Activated CD8-positive, alpha-beta T cell treated with anti-CD3 and anti-CD28 coated beads for 36 hours (primary cell): ENCODE data around the gene NIPA2. TPM values are rescaled to one million over a fixed set of nuclear protein-coding genes. Genes with fewer than 3 reads are reported as not detected.

Experiments
- ATAC-seq: fragments of 200-7000 bp; cut with Tn5 transposase; one replicate; pipeline ENCODE4 v1.10.0; 2021; ENCODE audit warnings: mild to moderate bottlenecking, moderate library complexity
- CTCF ChIA-PET: fragments of 350-600 bp; sonication (Branson Sonifier 250); formaldehyde crosslinking; loops from one replicate; lab custom pipeline; 2021; ENCODE audit warnings: antibody characterized with exemption; lab: Charles Lee
- POLR2A ChIA-PET: fragments of 350-600 bp; sonication (Branson Sonifier 250); formaldehyde crosslinking; loops from one replicate; lab custom pipeline; 2021; ENCODE audit warnings: antibody characterized with exemption; lab: Charles Lee
- DNase-seq: peaks from one replicate; pipeline ENCODE4 v3.0.0-alpha.2; 2020
- H3K27ac Mint-ChIP-seq: one replicate; pipeline ENCODE4 v1.8.0; 2021; ENCODE audit warnings: mild to moderate bottlenecking, mixed read lengths
- H3K27me3 Mint-ChIP-seq: one replicate; pipeline ENCODE4 v1.8.0; 2021; ENCODE audit warnings: mixed read lengths
- H3K36me3 Mint-ChIP-seq: one replicate; pipeline ENCODE4 v1.8.0; 2021; ENCODE audit warnings: low read depth, mixed read lengths
- H3K4me1 Mint-ChIP-seq: one replicate; pipeline ENCODE4 v1.8.0; 2021; ENCODE audit warnings: low read depth, mixed read lengths
- H3K4me3 Mint-ChIP-seq: one replicate; pipeline ENCODE4 v1.8.0; 2021; ENCODE audit warnings: mild to moderate bottlenecking, moderate library complexity, mixed read lengths
- H3K9me3 Mint-ChIP-seq: one replicate; pipeline ENCODE4 v1.8.0; 2021; ENCODE audit warnings: mixed read lengths
- CTCF ChIP-seq: fragments of 200-600 bp; IDR thresholded peaks from one replicate; pipeline ENCODE4 v1.8.0; 2022; ENCODE audit warnings: antibody characterized with exemption, mild to moderate bottlenecking
- intact Hi-C: fragments of 100-400 bp; cut with micrococcal nuclease; formaldehyde crosslinking; loops from one replicate; pipeline ENCODE4 v1.10.0; 2022
- total RNA-seq, 2 experiments: library from RNA; stranded (reverse); gene quantifications; one replicate each; pipeline ENCODE4 v1.2.3, GENCODE V29; 2021

The NIPA2 gene
- total RNA-seq, 2 experiments from 2014 or later: 59.2 to 61.5 TPM

- POLR2A ChIA-PET: no interaction called here
- ATAC-seq (no peak), DNase-seq (no peak)
- Mint-ChIP-seq H3K27me3 (no peaks in the 10 kb centered on the region), H3K36me3 (peaks cover 2% of the 10 kb centered on the region), H3K9me3 (no peaks in the 10 kb centered on the region), H3K27ac (no peak overlapping the region), H3K4me1 (peaks cover 15% of the 10 kb centered on the region), H3K4me3 (no peak overlapping the region)
- no peak for TF ChIP-seq CTCF
- CTCF ChIA-PET: no interaction called here
- intact Hi-C loops: no loop called here
Observed at GRCh38 chr15:22813844-22814243, 24.6 kb upstream of the NIPA2 start.

- Mint-ChIP-seq H3K27me3 (no peaks in the 10 kb centered on the region), H3K27ac (no peak overlapping the region), H3K9me3 (no peaks in the 10 kb centered on the region), H3K4me1 (peaks cover 8% of the 10 kb centered on the region), H3K36me3 (peaks cover 2% of the 10 kb centered on the region), H3K4me3 (no peak overlapping the region)
- TF ChIP-seq CTCF: no peak
- no peak for ATAC-seq
- intact Hi-C loops: no loop called here
- DNase-seq: no peak
- ChIA-PET POLR2A (no interaction called here), CTCF (no interaction called here)
Observed at GRCh38 chr15:22815766-22816165, 22.7 kb upstream of the NIPA2 start.

GRCh38 chr15:22819651-22820050, 18.8 kb upstream of the NIPA2 start:
- peaks cover 6% of the 10 kb centered on the region for H3K4me1 Mint-ChIP-seq
- intact Hi-C loops: loop anchor here (2.0 kb wide), 1 partner anchor 19 kb away; the partner anchor contains the start of gene NIPA2
- CTCF ChIA-PET: interaction anchor here (0.6 kb wide), 1 partner anchor 8 kb away, joined by 3 read pairs; no protein-coding TSS in a partner anchor
- no peak for TF ChIP-seq CTCF
- H3K9me3 Mint-ChIP-seq: no peaks in the 10 kb centered on the region
- POLR2A ChIA-PET: no interaction called here
- no peak overlapping the region for H3K4me3 Mint-ChIP-seq
- peaks cover 10% of the 10 kb centered on the region for H3K36me3 Mint-ChIP-seq
- H3K27ac Mint-ChIP-seq: no peak overlapping the region
- ATAC-seq (no peak), DNase-seq (no peak)
- H3K27me3 Mint-ChIP-seq: no peaks in the 10 kb centered on the region

GRCh38 chr15:22823495-22824128, 14.9 kb upstream of the NIPA2 start:
- no peak overlapping the region for H3K4me3 Mint-ChIP-seq
- ATAC-seq: no peak
- ChIA-PET CTCF (no interaction called here), POLR2A (no interaction called here)
- H3K27me3 Mint-ChIP-seq: no peaks in the 10 kb centered on the region
- intact Hi-C loops: no loop called here
- H3K27ac Mint-ChIP-seq: no peak overlapping the region
- no peak for TF ChIP-seq CTCF
- no peak for DNase-seq
- H3K9me3 Mint-ChIP-seq: no peaks in the 10 kb centered on the region
- no peaks in the 10 kb centered on the region for H3K4me1 Mint-ChIP-seq
- H3K36me3 Mint-ChIP-seq: peaks cover 11% of the 10 kb centered on the region

GRCh38 chr15:22827125-22827524, 11.3 kb upstream of the NIPA2 start:
- Mint-ChIP-seq H3K27me3 (no peaks in the 10 kb centered on the region), H3K27ac (no peak overlapping the region), H3K4me1 (no peaks in the 10 kb centered on the region), H3K36me3 (peaks cover 11% of the 10 kb centered on the region), H3K9me3 (no peaks in the 10 kb centered on the region), H3K4me3 (no peak overlapping the region)
- TF ChIP-seq CTCF: no peak
- intact Hi-C loops: no loop called here
- ATAC-seq (no peak), DNase-seq (no peak)
- POLR2A ChIA-PET: interaction anchor here (1.4 kb wide), 1 partner anchor 10 kb away, joined by 4 read pairs; no protein-coding TSS in a partner anchor
- CTCF ChIA-PET: no interaction called here
